Stimulated activated CD8-positive, alpha-beta memory T cell treated with anti-CD3 and anti-CD28 coated beads, Interleukin-12 subunit alpha, Interleukin-12 subunit beta, amount 100 ng/mL, for 24 hours (primary cell): ENCODE measurements around the gene ARHGDIA.
"Not testable (repeated sequence)": the region's sequence is repeated elsewhere in the genome, so short reads cannot be mapped to it uniquely, and the experiment has no call there.

Experiments used
- DNase-seq: peaks from one replicate; pipeline ENCODE4 v3.0.0-alpha.2; 2020; ENCODE audit errors: extremely low read depth

Gene ARHGDIA

GRCh38 chr17:81843713-81844326 is 27.3 kb downstream of the ARHGDIA start:
- DNase-seq = no peak

- DNase-seq = no peak
These were observed 28.2 kb downstream of the ARHGDIA start for GRCh38 chr17:81842725-81843504.

- DNase-seq = no peak
These were observed 28.8 kb downstream of the ARHGDIA start for GRCh38 chr17:81842378-81842724.

DNA sequence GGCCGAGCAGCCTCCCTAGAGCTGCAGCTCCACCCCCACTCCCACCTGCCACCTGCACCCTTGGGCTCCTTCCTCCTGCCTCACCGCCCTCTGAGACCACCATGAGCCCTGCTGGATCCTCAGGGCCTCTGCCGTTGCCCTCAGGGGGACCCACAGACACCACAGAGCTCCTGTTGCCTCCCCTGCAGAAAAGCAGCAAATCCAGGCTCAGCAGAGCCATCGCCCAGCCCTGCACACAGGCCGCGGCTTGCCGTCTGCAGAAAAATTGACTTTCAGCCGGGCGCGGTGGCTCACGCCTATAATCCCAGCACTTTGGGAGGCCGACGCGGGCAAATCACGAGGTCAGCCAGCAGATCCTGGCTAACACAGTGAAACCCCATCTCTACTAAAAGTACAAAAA is 29.3 kb downstream of the ARHGDIA start:
- DNase-seq = no peak

- DNase-seq = no peak
These were observed 30.0 kb downstream of the ARHGDIA start for GRCh38 chr17:81840826-81841778.

DNA sequence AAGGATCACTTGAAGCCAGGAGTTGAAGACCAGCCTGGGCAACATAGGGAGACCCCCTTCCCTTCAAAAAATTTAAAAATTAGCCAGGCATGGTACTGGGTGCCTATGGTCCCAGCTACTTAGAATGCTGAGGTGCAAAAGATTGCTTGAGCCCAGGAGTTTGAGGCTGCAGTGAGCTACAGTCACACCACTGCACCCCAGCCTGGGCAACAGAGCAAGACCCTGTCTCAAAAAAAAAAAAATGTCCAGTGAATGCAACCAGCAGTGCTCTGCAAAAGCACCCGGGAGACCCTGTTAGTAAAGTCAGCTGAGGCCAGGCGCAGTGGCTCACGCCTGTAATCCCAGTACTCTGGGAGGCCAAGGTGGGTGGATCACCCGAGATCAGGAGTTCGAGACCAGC is 31.1 kb downstream of the ARHGDIA start:
- not testable (repeated sequence) for DNase-seq

DNA sequence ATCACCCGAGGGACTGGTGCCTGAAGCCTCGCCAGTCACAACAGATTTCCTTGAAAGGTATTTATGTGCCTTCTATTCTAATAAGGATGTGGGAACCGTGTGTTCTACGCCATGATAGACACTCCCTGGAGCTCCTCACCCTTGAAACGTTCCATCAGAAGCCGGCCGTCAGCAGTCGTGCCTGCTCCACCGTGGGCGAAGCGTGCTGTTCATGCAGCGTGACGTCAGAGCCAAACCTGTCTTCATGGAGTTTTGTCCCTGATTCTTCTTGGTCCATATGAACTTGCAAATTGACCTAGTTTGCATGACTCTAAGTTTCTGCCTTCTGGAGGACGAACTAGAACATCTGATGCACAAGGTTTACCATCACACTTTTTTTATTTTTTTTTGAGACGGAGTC is 31.8 kb downstream of the ARHGDIA start:
- no peak for DNase-seq

- DNase-seq = no peak
These were observed 32.3 kb downstream of the ARHGDIA start for GRCh38 chr17:81838753-81839255.

- no peak for DNase-seq
These were observed 33.5 kb downstream of the ARHGDIA start for GRCh38 chr17:81837641-81838040.

GRCh38 chr17:81834831-81835267 is 36.3 kb downstream of the ARHGDIA start, which contains the start of gene PPP1R27:
PPP1R27 (minus strand) TSS chr17:81835050; CDS start chr17:81834953, 97 bp downstream.
- no peak for DNase-seq

DNA sequence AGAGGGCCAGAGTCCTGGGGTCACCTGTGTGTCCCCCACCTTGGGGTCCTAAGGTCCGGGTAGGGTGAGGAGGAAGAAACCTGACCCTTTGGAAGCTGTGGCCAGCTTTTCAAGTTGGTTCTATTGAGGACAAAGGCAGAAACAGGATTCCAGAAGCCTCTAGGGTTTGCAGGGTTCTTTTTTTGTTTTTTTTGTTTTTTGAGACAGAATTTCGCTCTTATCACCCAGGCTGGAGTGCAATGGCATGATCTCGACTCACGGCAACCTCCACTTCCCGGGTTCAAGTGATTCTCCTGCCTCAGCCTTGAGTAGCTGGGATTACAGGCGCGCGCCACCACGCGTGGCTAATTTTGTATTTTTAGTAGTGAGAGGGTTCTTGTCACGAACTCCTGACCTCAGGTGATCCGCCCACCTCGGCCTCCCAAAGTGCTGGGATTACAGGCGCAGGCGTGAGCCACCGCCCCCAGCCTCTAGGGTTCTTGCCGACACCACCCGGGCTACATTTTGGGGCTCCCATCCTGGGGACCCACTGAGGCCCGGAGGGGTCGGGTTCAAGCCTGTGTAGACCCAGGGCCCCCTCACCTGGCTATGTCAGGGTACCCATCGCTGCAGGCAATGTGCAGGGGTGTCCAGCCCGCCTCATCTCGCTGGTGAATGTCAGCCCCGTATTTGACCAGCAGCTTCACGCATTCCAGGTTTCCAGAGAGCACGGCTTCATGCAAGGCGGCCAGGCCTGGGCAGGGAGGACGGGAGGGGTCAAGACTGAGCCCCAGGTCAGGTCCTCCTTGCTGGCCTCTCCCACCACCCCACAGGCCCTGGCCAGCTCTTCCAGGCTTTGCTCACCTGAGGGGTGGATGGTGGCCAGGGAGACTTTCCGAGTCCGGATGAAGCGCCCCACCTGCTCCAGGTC is 37.0 kb downstream of the ARHGDIA start:
- DNase-seq = no peak

GRCh38 chr17:81833160-81833920 is 37.8 kb downstream of the ARHGDIA start, which contains the start of gene MCRIP1:
MCRIP1 (minus strand) TSS chr17:81833291; CDS start chr17:81824506, 8,785 bp downstream.
- DNase-seq = peak; percentile 93

GRCh38 chr17:81832608-81833159 is 38.5 kb downstream of the ARHGDIA start:
- DNase-seq = no peak

- DNase-seq = no peak
These were observed 39.1 kb downstream of the ARHGDIA start for GRCh38 chr17:81831957-81832607.

DNA sequence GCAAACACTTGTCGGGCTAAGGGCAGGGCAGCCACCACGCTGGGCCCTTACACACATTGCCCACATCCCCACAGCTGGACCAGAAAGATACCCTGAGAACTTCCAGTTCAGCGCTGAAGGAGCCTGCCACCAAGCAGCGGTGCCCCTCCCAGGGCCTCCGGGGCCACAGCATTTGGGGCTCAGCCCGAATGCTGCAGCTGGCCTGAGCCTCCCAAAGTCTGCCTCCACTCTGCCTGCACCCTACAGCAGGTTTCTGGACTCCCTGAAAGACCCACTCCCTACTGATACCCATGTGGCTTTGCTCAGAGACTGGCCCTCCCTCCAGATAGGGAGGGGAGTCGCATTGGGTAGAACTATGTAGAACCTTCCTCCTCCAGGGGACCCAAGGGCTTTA is 39.6 kb downstream of the ARHGDIA start:
- DNase-seq = no peak

DNA sequence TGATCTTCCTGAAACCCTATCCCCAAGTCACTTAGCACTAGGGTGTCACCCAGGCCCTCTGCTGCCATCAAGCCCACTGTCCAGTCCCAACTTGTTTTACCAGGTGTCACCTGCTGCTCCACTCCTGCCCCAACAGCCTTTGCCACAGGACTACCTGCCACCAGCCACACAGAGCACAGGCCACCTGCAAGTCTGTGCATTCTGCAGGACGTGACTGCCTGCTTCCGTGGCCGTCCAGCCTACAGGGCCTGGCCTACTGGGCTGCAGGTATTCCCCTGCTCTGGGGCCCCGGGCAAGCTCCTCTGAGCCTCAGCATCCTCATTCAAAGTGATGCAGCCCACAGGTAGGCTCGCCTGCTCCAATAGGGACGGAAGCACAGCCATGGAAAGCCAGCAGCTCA is 41.3 kb downstream of the ARHGDIA start:
- DNase-seq = no peak

DNA sequence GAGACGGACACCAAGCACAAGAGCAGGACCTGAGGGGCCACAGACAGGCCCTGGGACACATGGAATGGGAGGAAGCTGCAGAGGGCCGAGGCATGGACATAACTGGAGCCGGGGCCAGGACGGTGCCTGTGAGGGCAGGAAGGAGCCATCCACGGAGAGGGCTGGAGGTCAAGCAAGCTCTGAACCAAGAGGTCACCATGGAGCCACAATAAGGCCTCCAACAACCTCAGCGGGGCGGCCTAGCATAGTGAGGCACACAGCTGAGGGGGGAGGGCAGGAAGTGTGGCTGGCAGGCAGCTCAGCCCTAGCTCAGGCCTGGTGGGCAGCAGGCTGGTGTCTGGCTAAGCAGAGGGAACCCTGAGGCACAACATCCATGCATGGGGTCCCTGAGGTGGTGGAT is 42.5 kb downstream of the ARHGDIA start:
- no peak for DNase-seq

- no peak for DNase-seq
These were observed 45.2 kb downstream of the ARHGDIA start for GRCh38 chr17:81825841-81826466.

DNA sequence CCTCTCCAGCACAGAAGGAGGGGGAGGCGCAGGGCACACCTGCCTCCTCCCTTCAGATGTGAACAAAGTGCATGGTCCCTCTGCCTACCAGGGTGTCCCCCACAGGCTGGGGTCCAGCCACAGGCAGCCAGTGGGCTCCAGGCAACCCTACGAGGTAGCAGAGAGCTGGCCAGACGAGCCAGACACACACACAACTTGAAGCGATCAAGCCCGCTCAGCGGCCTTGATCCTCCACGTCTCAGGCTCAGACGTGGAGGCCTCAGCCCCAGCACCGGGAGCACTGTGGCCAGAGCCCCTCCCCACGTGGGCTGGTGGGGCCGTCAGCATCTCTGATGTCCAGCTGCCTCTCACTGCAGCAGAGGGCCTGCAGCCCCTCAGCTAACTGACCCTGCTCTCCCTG is 46.5 kb downstream of the ARHGDIA start:
- no peak for DNase-seq
